K562 (cell line): ENCODE data around the gene ART4. TPM values are rescaled to one million over a fixed set of nuclear protein-coding genes. Genes with fewer than 3 reads are reported as not detected.

Source experiments
- ATAC-seq: fragments of 200-7000 bp; cut with Tn5 transposase; 3 replicates; pipeline ENCODE4 v1.9.1; 2020; ENCODE audit warnings: moderate library complexity
- BruUV-seq: library from RNA; stranded (reverse); fragments of 400-500 nt; replicated peaks from 2 replicates; lab custom pipeline; 2021; lab: Mats Ljungman, UMichigan
- CTCF ChIA-PET: fragments of 300-600 bp; formaldehyde crosslinking; extraction: SDS; loops from one replicate; lab custom pipeline; 2021; ENCODE audit warnings: low intra/inter-chr PET ratio; lab: Yijun Ruan, JAX
- POLR2A ChIA-PET: fragments of 300-600, 350-650 bp; sonication (Branson Sonifier 250); formaldehyde crosslinking; extraction: SDS; loops from one replicate; lab custom pipeline; 2021; ENCODE audit warnings: antibody characterized with exemption, inconsistent platforms; lab: Yijun Ruan, JAX
- DNase-seq, 4 experiments: peaks; one replicate each; pipeline versions ENCODE4 v3.0.0 to v3.0.0-alpha.2; 2011 to 2018; ENCODE audit warnings: low spot score in 3 of 4, mixed read lengths in 3 of 4; ENCODE audit errors: extremely low read depth in 1 of 4
- FAIRE-seq: peaks from 2 replicates; lab custom pipeline; 2011; peaks lifted over from hg19 to GRCh38; lab: Jason Lieb, UNC
- H2AFZ ChIP-seq: 2 replicates; pipeline ENCODE4 v1.6.0; 2011; ENCODE audit warnings: low read depth, low read length, control low read depth, inconsistent platforms
- H3K27ac ChIP-seq: fragments of 200-600 bp; 3 replicates; pipeline ENCODE4 v1.8.0; 2011; ENCODE audit warnings: low read depth, mild to moderate bottlenecking, control low read depth, inconsistent platforms, low read length, moderate library complexity, mixed read lengths; ENCODE audit errors: extremely low read depth
- H3K27me3 ChIP-seq, 2 experiments: fragments of 300-600 bp in 1 of 2; 2 replicates in 1 of 2; 3 replicates in 1 of 2; pipeline versions ENCODE4 v1.6.0 to v1.8.0; 2011; ENCODE audit warnings: inconsistent platforms in 2 of 2, low read length in 2 of 2, mild to moderate bottlenecking in 1 of 2, mixed read lengths in 1 of 2, moderate library complexity in 1 of 2; ENCODE audit not compliant: control insufficient read depth in 2 of 2, insufficient read depth in 2 of 2
- H3K36me3 ChIP-seq: fragments of 300-600 bp; 3 replicates; pipeline ENCODE4 v1.8.0; 2011; ENCODE audit warnings: mild to moderate bottlenecking, low read length, inconsistent platforms; ENCODE audit not compliant: control insufficient read depth, insufficient read depth
- H3K4me1 ChIP-seq, 2 experiments: fragments of 200-600 bp in 1 of 2; replicated peaks in 1 of 2; 2 replicates in 1 of 2; 3 replicates in 1 of 2; pipeline versions ENCODE4 v1.5.1 to v1.8.0; 2011; ENCODE audit warnings: inconsistent platforms in 2 of 2, low read length in 2 of 2, mild to moderate bottlenecking in 1 of 2, mixed read lengths in 1 of 2, moderate library complexity in 1 of 2; ENCODE audit not compliant: control insufficient read depth in 2 of 2, insufficient read depth in 2 of 2
- H3K4me2 ChIP-seq: 2 replicates; pipeline ENCODE4 v1.6.1; 2011; ENCODE audit warnings: low read length, control low read depth, inconsistent platforms, mixed read lengths; ENCODE audit not compliant: insufficient read depth
- H3K4me3 ChIP-seq: fragments of 200-600 bp; sonication (generic), shearing (Covaris generic); 2 replicates; pipeline ENCODE4 v1.5.1; 2016; ENCODE audit warnings: control low read depth, inconsistent platforms
- H3K79me2 ChIP-seq: fragments of 200-600 bp; 3 replicates; pipeline ENCODE4 v1.8.0; 2011; ENCODE audit warnings: low read length, inconsistent platforms; ENCODE audit not compliant: control insufficient read depth, insufficient read depth
- H3K9ac ChIP-seq, 2 experiments: 2 replicates each; pipeline versions ENCODE4 v1.6.0 to v1.6.1; 2011; ENCODE audit warnings: low read depth in 2 of 2, low read length in 2 of 2, control low read depth in 1 of 2, inconsistent platforms in 1 of 2, mild to moderate bottlenecking in 1 of 2, mixed read lengths in 1 of 2; ENCODE audit not compliant: insufficient read depth in 1 of 2
- H3K9me1 ChIP-seq: one replicate; pipeline ENCODE4 v1.6.0; 2011; ENCODE audit warnings: inconsistent platforms, mild to moderate bottlenecking, low read length, moderate library complexity; ENCODE audit not compliant: control insufficient read depth, insufficient read depth
- H3K9me3 ChIP-seq: replicated peaks from 2 replicates; pipeline ENCODE4 v1.5.1; 2011; ENCODE audit warnings: low read depth, low read length, inconsistent platforms; ENCODE audit not compliant: control insufficient read depth, insufficient read depth
- H4K20me1 ChIP-seq: replicated peaks from 2 replicates; pipeline ENCODE4 v1.6.1; 2011; ENCODE audit warnings: low read length, inconsistent platforms, mixed read lengths; ENCODE audit not compliant: control insufficient read depth, insufficient read depth
- BMI1 ChIP-seq: fragments of 150-350 bp; IDR thresholded peaks from 2 replicates; pipeline ENCODE4 v1.6.1; 2014; ENCODE audit warnings: low read length
- GABPB1 ChIP-seq: sonication (generic); formaldehyde crosslinking; IDR thresholded peaks from 2 replicates; pipeline ENCODE4 v1.8.0; 2022; ENCODE audit warnings: mild to moderate bottlenecking, missing genetic modification reagents
- MYBL2 ChIP-seq, 2 experiments: fragments of 450-650 bp in 1 of 2; sonication (generic) in 1 of 2; formaldehyde crosslinking in 1 of 2; IDR thresholded peaks; 2 replicates each; pipeline versions ENCODE4 v1.6.1 to v1.8.1; 2017 to 2022; ENCODE audit warnings: borderline replicate concordance in 1 of 2, inconsistent platforms in 1 of 2, low read depth in 1 of 2, mild to moderate bottlenecking in 1 of 2, missing genetic modification reagents in 1 of 2, moderate library complexity in 1 of 2
- TARDBP ChIP-seq: fragments of 450-650 bp; IDR thresholded peaks from 2 replicates; pipeline ENCODE4 v1.6.1; 2016
- ZNF41 ChIP-seq: fragments of 250-450 bp; sonication (Bioruptor Pico); conservative IDR thresholded peaks from 2 replicates; pipeline ENCODE4 v1.4.0; 2020; ENCODE audit warnings: mild to moderate bottlenecking
- ZNF785 ChIP-seq: fragments of 250-450 bp; sonication (Bioruptor Pico); IDR thresholded peaks from 2 replicates; pipeline ENCODE4 v1.4.0; 2020; ENCODE audit warnings: mild to moderate bottlenecking
- ZNF830 ChIP-seq: fragments of 250-450 bp; sonication (Bioruptor Pico); IDR thresholded peaks from 2 replicates; pipeline ENCODE4 v1.5.0; 2021; ENCODE audit warnings: mild to moderate bottlenecking
- WGBS: fragments of 100-300 bp; shearing (Covaris generic); methylation state at CpG from one replicate; pipeline ENCODE4 v1.1.6; 2016; ENCODE audit warnings: low coverage, mixed read lengths; ENCODE audit not compliant: insufficient coverage; ENCODE audit errors: missing lambda C conversion rate; 5-methylcytosine and 5-hydroxymethylcytosine counted together
- in situ Hi-C: fragments of 300-500 bp; cut with MboI; formaldehyde crosslinking; loops from 4 replicates; pipeline ENCODE4 v1.15.0; 2018; ENCODE audit warnings: inconsistent platforms, mixed read lengths
- intact Hi-C: fragments of 100-400 bp; cut with micrococcal nuclease; formaldehyde crosslinking; loops from 2 replicates; pipeline ENCODE4 v1.14.2; 2022
- polyA plus RNA-seq, 8 experiments: library from polyadenylated mRNA; depleted of rRNA in 4 of 8; stranded (reverse) in 5 of 8; unstranded in 3 of 8; fragments of >200 nt; fragmentation: Nextera tagmentation in 2 of 8; fragmentation: Illumina TruSeq in 1 of 8; extraction: Ambion mirVana in 2 of 8; extraction: Trizol in 1 of 8; gene quantifications; 2 replicates each; pipeline versions ENCODE4 v1.2.1 to v1.2.3, GENCODE V29; 2011 to 2014; ENCODE audit warnings: inconsistent platforms in 1 of 8, missing spikeins in 1 of 8
- total RNA-seq, 7 experiments: library from RNA; depleted of rRNA in 6 of 7; stranded (reverse); fragments of >200 nt in 6 of 7; fragmentation: Illumina TruSeq in 2 of 7; extraction: Trizol in 2 of 7; gene quantifications; 2 replicates each; pipeline versions ENCODE4 v1.2.1 to v1.2.3, GENCODE V29; 2011 to 2021; ENCODE audit warnings: low replicate concordance in 1 of 7
- TF ChIP-seq, protein P1 (sequence below): IDR thresholded peaks from 3 replicates; pipeline ENCODE4 v1.6.1; 2011; ENCODE audit warnings: borderline replicate concordance, mild to moderate bottlenecking; ENCODE audit not compliant: insufficient read length, insufficient read depth
- TF ChIP-seq, protein P2 (sequence below), 2 experiments: fragments of 150-350 bp in 1 of 2; IDR thresholded peaks; 2 replicates each; pipeline ENCODE4 v1.6.1; 2012 to 2016; ENCODE audit warnings: low read depth in 2 of 2, low read length in 2 of 2, mild to moderate bottlenecking in 1 of 2, moderate library complexity in 1 of 2

The ART4 gene
- total and polyA plus RNA-seq, 9 of the 15 experiments (the other 6 are each of a cell fraction or from before 2014, with no cell fraction given), result 0.07 TPM; not detected in 8

GRCh38 chr12:14876833-14877232, 33.5 kb upstream of the ART4 start:
- ChIA-PET POLR2A (interaction anchor here (0.5 kb wide), 1 partner anchor 126 kb away, joined by 4 read pairs; no protein-coding TSS in a partner anchor), CTCF (no interaction called here)
- Histone ChIP-seq H3K27me3 (no peaks in the 10 kb centered on the region), H3K9ac (no peak overlapping the region), H3K9me3 (no peaks in the 10 kb centered on the region), H2AFZ (no peak overlapping the region), H3K4me2 (no peak overlapping the region), H3K9me1 (no peaks in the 10 kb centered on the region), H3K4me3 (no peak overlapping the region), H3K79me2 (no peaks in the 10 kb centered on the region), H3K4me1 (no peaks in the 10 kb centered on the region), H3K36me3 (no peaks in the 10 kb centered on the region), H4K20me1 (no peaks in the 10 kb centered on the region), H3K27ac (no peak overlapping the region)
- ATAC-seq, result no peak
- in situ Hi-C loops, result no loop called here
- WGBS, result 0% methylated on average over 2 of the region's 2 CpGs
- intact Hi-C loops, result no loop called here
- FAIRE-seq, result no peak
- TF ChIP-seq, protein P1, sequence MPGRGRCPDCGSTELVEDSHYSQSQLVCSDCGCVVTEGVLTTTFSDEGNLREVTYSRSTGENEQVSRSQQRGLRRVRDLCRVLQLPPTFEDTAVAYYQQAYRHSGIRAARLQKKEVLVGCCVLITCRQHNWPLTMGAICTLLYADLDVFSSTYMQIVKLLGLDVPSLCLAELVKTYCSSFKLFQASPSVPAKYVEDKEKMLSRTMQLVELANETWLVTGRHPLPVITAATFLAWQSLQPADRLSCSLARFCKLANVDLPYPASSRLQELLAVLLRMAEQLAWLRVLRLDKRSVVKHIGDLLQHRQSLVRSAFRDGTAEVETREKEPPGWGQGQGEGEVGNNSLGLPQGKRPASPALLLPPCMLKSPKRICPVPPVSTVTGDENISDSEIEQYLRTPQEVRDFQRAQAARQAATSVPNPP, result no peak
- TF ChIP-seq ZNF830 (CRISPR knock-in tag), result no peak
- TF ChIP-seq ZNF41 (CRISPR knock-in tag), result no peak
- TF ChIP-seq TARDBP, result no peak
- TF ChIP-seq GABPB1 (CRISPR knock-in tag), result no peak
- no peak for TF ChIP-seq MYBL2 (IDR thresholded peaks at IDR 0.05; ENCODE audit: low read depth)
- TF ChIP-seq MYBL2 (CRISPR knock-in tag; IDR thresholded peaks at IDR 0.05; ENCODE audit: borderline replicate concordance), result no peak
- no peak for TF ChIP-seq ZNF785 (CRISPR knock-in tag)
- TF ChIP-seq BMI1, result no peak
- TF ChIP-seq, protein P2, sequence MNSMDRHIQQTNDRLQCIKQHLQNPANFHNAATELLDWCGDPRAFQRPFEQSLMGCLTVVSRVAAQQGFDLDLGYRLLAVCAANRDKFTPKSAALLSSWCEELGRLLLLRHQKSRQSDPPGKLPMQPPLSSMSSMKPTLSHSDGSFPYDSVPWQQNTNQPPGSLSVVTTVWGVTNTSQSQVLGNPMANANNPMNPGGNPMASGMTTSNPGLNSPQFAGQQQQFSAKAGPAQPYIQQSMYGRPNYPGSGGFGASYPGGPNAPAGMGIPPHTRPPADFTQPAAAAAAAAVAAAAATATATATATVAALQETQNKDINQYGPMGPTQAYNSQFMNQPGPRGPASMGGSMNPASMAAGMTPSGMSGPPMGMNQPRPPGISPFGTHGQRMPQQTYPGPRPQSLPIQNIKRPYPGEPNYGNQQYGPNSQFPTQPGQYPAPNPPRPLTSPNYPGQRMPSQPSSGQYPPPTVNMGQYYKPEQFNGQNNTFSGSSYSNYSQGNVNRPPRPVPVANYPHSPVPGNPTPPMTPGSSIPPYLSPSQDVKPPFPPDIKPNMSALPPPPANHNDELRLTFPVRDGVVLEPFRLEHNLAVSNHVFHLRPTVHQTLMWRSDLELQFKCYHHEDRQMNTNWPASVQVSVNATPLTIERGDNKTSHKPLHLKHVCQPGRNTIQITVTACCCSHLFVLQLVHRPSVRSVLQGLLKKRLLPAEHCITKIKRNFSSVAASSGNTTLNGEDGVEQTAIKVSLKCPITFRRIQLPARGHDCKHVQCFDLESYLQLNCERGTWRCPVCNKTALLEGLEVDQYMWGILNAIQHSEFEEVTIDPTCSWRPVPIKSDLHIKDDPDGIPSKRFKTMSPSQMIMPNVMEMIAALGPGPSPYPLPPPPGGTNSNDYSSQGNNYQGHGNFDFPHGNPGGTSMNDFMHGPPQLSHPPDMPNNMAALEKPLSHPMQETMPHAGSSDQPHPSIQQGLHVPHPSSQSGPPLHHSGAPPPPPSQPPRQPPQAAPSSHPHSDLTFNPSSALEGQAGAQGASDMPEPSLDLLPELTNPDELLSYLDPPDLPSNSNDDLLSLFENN (IDR thresholded peaks at IDR 0.05; ENCODE audit: low read depth in 2 of 2, low read length in 2 of 2), result no peak
- TF ChIP-seq, all 486 proteins: peak for 0
- DNase-seq, result no peak
- BruUV-seq, result no TSS peak
